Fibroblast of villous mesenchyme (primary cell): ENCODE data around the gene ROPN1L. TPM values are rescaled to one million over a fixed set of nuclear protein-coding genes. Genes with fewer than 3 reads are reported as not detected.
A peak's percentile ranks its signal among the peaks of the same experiment; 100 is the strongest.

ENCODE experiments used
- DNase-seq: peaks from one replicate; pipeline ENCODE4 v3.0.0-alpha.2; 2010; ENCODE audit warnings: low read depth
- H3K4me3 ChIP-seq: 2 replicates; pipeline ENCODE4 v1.5.1; 2011; ENCODE audit warnings: low read depth, mild to moderate bottlenecking, low read length
- CTCF ChIP-seq: IDR thresholded peaks from 2 replicates; pipeline ENCODE4 v1.5.1; 2012; ENCODE audit warnings: low read depth, mild to moderate bottlenecking, low read length; ENCODE audit not compliant: insufficient read depth
- total RNA-seq: library from RNA; depleted of rRNA; stranded (reverse); fragments of >200 nt; gene quantifications from 2 replicates; pipeline ENCODE4 v1.2.3, GENCODE V29; 2012

Gene ROPN1L
- total RNA-seq, 1 donor, result 0.43 TPM

GRCh38 chr5:10448754-10449360 is 7.2 kb downstream of the ROPN1L start:
- no peak for TF ChIP-seq CTCF
- H3K4me3 ChIP-seq, result no peak overlapping the region
- DNase-seq, result no peak

- H3K4me3 ChIP-seq, result no peak overlapping the region
- DNase-seq, result no peak
- no peak for TF ChIP-seq CTCF
Measured at GRCh38 chr5:10451137-10451824, 9.6 kb downstream of the ROPN1L start.

- peak; percentile 93 for DNase-seq
- H3K4me3 ChIP-seq, result no peak overlapping the region
- TF ChIP-seq CTCF, result peak; percentile 84
Measured at GRCh38 chr5:10452768-10453331, 11.2 kb downstream of the ROPN1L start.

GRCh38 chr5:10453545-10453944 is 11.9 kb downstream of the ROPN1L start:
- no peak for TF ChIP-seq CTCF
- H3K4me3 ChIP-seq, result no peak overlapping the region
- no peak for DNase-seq

GRCh38 chr5:10454591-10455276 is 13.1 kb downstream of the ROPN1L start:
- no peak for TF ChIP-seq CTCF
- no peak overlapping the region for H3K4me3 ChIP-seq
- peak; percentile 43 for DNase-seq

- no peak for DNase-seq
- TF ChIP-seq CTCF, result no peak
- H3K4me3 ChIP-seq, result no peak overlapping the region
Measured at GRCh38 chr5:10455277-10455670, 13.6 kb downstream of the ROPN1L start.
